UCSD-AML1 (cell line): ENCODE data around the gene CNNM1.

Experiments
- DNase-seq: peaks from one replicate; lab custom pipeline; 2025; ENCODE audit not compliant: unreplicated experiment; lab: John Stamatoyannopoulos, UW

Gene CNNM1

GRCh38 chr10:99337311-99337811, 8.2 kb downstream of the CNNM1 start:
- DNase-seq = no peak

DNA sequence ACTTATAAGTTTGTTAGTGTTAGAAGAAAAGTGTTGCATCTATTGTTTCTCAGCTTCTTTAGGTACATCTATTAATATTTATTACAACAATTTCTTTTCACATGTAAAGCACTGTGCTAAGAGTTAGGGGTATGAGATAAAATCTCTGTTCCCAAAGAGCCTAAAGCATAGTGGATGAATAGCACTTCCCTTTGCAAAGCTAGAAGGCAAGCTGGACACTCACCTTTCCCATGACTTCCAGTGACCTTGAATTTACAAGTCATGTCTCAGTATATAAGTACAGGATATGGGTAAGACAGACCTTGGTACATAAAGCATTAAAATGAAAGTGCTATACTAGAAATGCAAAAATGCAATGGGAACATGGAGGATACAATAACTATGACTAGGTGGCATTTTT, 8.7 kb downstream of the CNNM1 start:
- no peak for DNase-seq

DNA sequence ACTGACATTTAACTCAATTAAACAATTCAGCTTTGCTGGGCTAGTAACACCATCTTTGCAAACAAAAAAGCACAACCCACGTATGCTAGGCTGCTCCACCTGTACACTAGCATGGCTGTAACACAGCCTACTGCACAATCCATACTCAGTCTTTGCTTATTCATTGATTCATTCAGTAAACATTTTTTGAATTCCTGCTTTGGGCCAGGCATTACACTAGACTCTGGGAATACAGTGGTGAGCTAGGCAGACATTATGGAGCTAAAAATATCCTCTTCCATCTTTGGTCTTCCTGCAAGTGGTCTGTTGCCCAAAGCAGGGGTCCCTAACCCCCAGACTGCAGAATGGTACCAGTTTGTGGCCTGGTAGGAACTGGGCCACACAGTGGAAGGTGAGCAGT, 9.9 kb downstream of the CNNM1 start:
- no peak for DNase-seq

GRCh38 chr10:99339563-99340047, 10.4 kb downstream of the CNNM1 start:
- no peak for DNase-seq

- no peak for DNase-seq
These were observed 11.5 kb downstream of the CNNM1 start for GRCh38 chr10:99340650-99341049.

DNA sequence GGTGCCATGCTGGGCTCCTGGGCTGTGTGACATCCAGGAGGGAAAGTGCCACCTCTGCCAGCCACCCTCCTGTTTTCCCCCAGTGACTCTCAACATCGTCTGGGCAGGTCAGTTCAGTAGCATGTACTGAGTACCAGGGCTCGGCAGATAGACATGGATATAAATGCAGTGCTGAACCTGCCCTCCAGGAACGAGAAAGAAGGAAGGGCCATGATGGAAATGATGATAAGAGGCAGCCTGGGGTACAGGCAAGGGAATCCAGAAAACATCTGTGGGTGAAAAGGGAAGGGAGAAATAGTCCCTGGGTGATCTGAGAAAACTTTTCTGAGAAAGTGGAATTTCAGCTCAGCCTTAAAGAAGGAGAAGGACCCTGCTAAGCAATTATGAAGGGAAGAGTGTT, 12.1 kb downstream of the CNNM1 start:
- DNase-seq = no peak

- no peak for DNase-seq
These were observed 12.8 kb downstream of the CNNM1 start for GRCh38 chr10:99341860-99342490.

GRCh38 chr10:99343262-99343661, 14.1 kb downstream of the CNNM1 start:
- no peak for DNase-seq

- no peak for DNase-seq
These were observed 15.6 kb downstream of the CNNM1 start for GRCh38 chr10:99344715-99345114.

DNA sequence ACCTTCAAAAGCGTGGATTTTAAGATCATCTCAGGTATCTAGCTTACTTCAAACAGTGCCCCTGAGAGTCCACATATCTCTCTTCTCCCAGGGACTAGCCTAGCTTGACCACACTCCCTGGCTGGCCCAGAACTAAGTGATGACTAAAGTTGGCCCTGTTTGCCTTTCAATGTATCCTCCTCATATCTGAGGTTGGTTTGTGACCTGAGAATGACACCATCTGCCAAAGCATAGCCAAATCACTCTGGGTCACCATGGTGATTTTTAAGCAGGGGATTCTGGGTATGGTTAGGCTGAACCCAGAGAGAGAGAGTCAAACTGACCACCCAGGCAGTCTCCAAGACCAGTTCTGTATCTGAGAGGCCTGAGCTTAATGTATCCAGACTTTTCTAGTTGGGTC, 16.2 kb downstream of the CNNM1 start:
- no peak for DNase-seq

DNA sequence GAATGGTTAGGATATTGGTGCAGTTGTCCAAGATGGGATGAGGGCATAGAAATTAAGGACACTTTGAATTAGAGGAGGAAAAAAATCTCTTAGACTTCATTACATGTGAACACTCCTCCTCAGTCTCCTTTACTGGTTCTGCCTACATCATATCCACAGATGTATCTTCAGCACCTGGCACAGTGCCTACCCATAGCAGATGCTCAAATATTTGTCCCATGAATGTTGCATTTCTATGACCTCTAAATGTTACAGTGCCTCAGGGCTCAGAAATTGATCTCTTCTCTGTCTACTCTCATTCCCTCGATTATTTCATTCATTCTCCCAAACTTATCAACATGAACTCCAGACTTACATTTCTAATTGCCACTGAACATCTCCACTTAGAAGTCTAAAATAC, 17.1 kb downstream of the CNNM1 start:
- DNase-seq = no peak

- no peak for DNase-seq
These were observed 18.5 kb downstream of the CNNM1 start for GRCh38 chr10:99347672-99348071.

GRCh38 chr10:99353182-99353581, 24.0 kb downstream of the CNNM1 start:
- no peak for DNase-seq

DNA sequence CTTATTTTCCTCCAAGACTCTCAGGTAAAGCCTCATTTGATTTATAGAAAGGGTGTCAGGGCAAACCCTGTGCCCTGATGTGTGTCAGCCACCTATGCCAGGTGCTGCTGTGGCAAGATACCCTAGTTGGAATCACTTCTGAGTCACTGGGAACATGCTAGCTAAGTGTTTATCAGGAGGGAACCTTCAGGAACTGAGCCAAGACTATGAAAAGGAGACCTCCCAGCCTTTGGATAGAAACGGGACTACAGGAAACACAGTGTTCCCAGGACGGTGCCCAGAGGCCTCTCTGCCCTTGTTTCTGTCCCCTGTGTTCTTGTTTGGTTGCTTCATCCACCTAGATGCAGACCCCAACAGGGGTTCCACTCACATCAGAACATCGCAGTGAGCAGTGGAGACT, 28.5 kb downstream of the CNNM1 start:
- no peak for DNase-seq

- DNase-seq = no peak
These were observed 28.9 kb downstream of the CNNM1 start for GRCh38 chr10:99358101-99358500.

GRCh38 chr10:99360934-99361333, 31.8 kb downstream of the CNNM1 start:
- no peak for DNase-seq

DNA sequence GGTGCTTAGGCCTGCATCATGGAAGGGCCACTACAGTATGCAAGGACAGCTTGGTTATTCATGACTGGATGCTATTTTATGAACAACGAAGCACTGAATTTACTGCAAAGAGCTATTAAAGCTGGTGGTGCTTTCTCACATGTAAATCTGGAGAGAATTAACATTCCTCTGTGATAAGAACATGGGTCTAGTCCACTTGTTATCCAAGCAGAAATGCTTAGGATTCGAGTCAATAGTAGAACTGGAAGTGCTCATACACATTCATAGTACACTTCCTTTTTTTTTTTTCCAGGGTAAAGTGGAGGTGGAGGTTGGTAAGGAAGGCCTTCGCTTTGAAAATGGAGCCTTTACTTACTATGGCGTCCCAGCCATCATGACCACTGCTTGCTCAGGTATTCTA, 35.0 kb downstream of the CNNM1 start:
- DNase-seq = no peak

- DNase-seq = no peak
These were observed 36.2 kb downstream of the CNNM1 start for GRCh38 chr10:99365311-99365710.

- DNase-seq = no peak
These were observed 36.6 kb downstream of the CNNM1 start for GRCh38 chr10:99365736-99366135.

DNA sequence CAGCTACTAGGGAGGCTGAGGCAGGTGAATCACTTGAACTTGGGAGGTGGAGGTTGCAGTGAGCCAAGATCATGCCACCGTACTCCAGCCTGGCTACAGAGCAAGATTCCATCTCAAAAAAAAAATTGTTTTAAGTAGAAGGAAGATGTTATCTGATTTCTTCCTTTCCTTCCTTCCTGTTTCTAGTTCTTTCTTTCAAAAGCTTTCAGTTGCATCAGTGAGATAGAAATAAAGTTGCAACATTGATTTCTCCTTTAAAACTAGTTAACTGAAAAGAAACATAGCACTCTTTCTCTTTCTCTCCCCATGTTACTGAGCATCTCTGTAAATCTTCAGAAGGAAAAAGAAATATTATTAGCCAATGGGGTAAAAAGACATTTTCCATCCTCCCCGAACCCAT, 37.5 kb downstream of the CNNM1 start:
- no peak for DNase-seq

DNA sequence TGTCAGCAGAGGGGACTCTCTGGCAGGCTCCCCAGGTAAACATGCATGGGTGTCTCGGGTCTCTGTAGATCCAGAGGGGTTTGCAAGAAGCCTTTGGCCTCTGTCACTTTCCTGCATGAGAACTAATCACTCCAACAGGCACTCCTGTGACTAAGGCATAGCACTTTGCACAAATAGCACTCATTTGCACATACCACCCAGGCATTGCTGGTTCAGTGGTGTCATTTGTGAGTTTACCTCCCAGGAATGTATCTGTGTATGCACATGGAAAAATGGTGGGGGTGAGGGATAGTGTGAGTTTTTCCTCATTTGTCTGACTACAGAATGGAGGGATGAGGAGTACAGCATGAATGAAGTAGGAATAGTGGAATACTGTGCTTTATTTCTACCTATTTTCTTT, 39.5 kb downstream of the CNNM1 start:
- no peak for DNase-seq

- DNase-seq = no peak
These were observed 40.0 kb downstream of the CNNM1 start for GRCh38 chr10:99369126-99369525.

DNA sequence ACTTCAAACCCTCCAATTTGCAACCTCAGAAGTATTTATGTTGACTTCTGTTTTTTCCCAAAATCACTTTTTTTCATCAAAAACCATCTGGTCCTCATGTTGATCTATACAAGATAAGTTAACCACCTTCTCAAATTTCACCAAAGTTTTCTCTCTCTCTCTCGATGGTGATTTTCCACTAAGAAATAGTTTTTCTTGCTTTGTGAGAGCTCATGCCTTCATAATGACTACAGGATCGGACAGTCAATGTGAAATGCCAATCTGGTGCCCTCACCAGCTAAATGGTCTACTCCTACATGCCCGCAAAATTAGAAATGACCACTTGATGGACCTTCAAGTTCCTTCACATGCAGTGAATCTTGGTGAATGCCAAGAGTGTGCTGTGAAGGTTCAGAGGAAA, 40.4 kb downstream of the CNNM1 start:
- no peak for DNase-seq
